Body of pancreas (tissue), 4 donors: ENCODE data around the gene ABCG5.

Source experiments
- POLR2A ChIP-seq, 3 donors: fragments of 450-650 bp; IDR thresholded peaks; one replicate each; pipeline ENCODE4 v1.6.1; 2016; ENCODE audit warnings: antibody characterized with exemption in 3 of 3, mild to moderate bottlenecking in 2 of 3
- TF ChIP-seq, protein P1 (sequence below), 7 experiments: fragments of 450-650 bp in 4 of 7; fragments of 200-600 bp in 3 of 7; sonication (generic) in 3 of 7; IDR thresholded peaks; one replicate each; pipeline ENCODE4 v1.5.1; 2016 to 2019; ENCODE audit warnings: antibody characterized with exemption in 7 of 7

DNA sequence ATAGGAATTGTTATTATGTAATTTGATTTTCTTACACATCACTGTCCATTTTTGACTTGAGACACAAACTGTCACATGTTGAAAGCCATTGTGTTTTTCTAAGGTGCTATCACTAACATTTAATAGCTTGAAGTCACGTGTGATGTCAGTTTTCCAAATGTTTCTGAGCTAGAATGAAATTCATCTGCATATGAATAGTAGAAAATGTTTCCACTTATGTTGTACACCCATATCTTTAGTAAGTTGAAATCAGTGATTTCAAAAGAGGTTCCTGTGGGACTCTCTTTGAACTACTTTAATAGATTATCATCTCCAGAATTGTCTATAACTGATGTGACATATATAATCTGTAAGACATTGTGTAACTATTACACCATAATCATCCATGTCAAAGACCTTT lies 27.8 kb downstream of the ABCG5 start:
- TF ChIP-seq, protein P1, sequence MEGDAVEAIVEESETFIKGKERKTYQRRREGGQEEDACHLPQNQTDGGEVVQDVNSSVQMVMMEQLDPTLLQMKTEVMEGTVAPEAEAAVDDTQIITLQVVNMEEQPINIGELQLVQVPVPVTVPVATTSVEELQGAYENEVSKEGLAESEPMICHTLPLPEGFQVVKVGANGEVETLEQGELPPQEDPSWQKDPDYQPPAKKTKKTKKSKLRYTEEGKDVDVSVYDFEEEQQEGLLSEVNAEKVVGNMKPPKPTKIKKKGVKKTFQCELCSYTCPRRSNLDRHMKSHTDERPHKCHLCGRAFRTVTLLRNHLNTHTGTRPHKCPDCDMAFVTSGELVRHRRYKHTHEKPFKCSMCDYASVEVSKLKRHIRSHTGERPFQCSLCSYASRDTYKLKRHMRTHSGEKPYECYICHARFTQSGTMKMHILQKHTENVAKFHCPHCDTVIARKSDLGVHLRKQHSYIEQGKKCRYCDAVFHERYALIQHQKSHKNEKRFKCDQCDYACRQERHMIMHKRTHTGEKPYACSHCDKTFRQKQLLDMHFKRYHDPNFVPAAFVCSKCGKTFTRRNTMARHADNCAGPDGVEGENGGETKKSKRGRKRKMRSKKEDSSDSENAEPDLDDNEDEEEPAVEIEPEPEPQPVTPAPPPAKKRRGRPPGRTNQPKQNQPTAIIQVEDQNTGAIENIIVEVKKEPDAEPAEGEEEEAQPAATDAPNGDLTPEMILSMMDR (IDR thresholded peaks at IDR 0.05), result no peak
- TF ChIP-seq POLR2A (IDR thresholded peaks at IDR 0.05), result no peak
